ENCODE measurements around the gene FGF18. TPM values are rescaled to one million over a fixed set of nuclear protein-coding genes. Genes with fewer than 3 reads are reported as not detected.

Gene FGF18
- total RNA-seq, 1 donor from 2014 or later, result 0.13 TPM

GRCh38 chr5:171482434-171482730 is 62.9 kb downstream of the FGF18 start:
- H3K36me3 Mint-ChIP-seq (ENCODE audit: low read depth, unreplicated experiment), result no peaks in the 10 kb centered on the region
- no peak overlapping the region for H3K27ac Mint-ChIP-seq (ENCODE audit: unreplicated experiment)
- H3K27me3 Mint-ChIP-seq (ENCODE audit: unreplicated experiment), result peaks cover 6% of the 10 kb centered on the region
- no peak for DNase-seq (ENCODE audit: low spot score)
- no peaks in the 10 kb centered on the region for H3K9me3 Mint-ChIP-seq (ENCODE audit: unreplicated experiment)
- peaks cover 5% of the 10 kb centered on the region for H3K4me1 Mint-ChIP-seq (ENCODE audit: unreplicated experiment)
- TF ChIP-seq CTCF (IDR thresholded peaks at IDR 0.05; ENCODE audit: unreplicated experiment), result no peak
- H3K4me3 Mint-ChIP-seq (ENCODE audit: unreplicated experiment), result no peak overlapping the region

DNA sequence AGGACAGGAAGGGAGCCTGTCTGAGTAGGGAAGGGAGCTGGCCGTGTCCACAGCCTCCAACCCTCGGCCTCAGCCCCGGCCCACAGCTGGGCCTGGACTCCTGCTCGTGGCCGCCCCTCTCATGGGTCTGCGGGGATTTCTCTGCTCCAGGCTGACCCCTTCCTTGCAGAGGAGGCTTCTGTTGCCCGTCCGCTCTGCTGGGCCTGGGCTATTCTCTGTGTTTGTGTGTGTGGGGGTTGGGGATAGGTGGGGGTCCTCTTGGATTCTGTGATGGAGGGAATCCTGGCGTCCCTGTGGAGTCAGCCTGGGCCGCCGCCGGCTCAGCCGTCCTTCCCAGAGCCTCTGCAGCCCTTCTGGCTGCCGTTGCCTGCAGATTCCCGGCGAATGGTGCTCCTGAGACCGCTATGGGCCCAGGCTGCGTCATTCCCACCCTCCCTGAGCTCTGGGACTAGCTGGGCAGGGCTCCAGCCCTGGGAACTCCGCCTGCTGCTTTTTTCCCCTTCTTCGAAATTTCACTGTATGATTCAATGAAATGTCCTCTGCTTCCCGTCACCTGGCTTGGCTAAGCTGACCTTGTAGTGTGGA is 64.2 kb downstream of the FGF18 start:
- TF ChIP-seq CTCF (IDR thresholded peaks at IDR 0.05; ENCODE audit: unreplicated experiment), result no peak
- DNase-seq (ENCODE audit: low spot score), result no peak
- Mint-ChIP-seq H3K27me3 (ENCODE audit: unreplicated experiment) (peaks cover 7% of the 10 kb centered on the region), H3K36me3 (ENCODE audit: low read depth, unreplicated experiment) (no peaks in the 10 kb centered on the region), H3K27ac (ENCODE audit: unreplicated experiment) (no peak overlapping the region), H3K9me3 (ENCODE audit: unreplicated experiment) (no peaks in the 10 kb centered on the region), H3K4me1 (ENCODE audit: unreplicated experiment) (peaks cover 5% of the 10 kb centered on the region), H3K4me3 (ENCODE audit: unreplicated experiment) (no peak overlapping the region)

- H3K4me3 Mint-ChIP-seq (ENCODE audit: unreplicated experiment), result no peak overlapping the region
- H3K27me3 Mint-ChIP-seq (ENCODE audit: unreplicated experiment), result peaks cover 7% of the 10 kb centered on the region
- peak; percentile 40 for DNase-seq (ENCODE audit: low spot score)
- no peaks in the 10 kb centered on the region for H3K9me3 Mint-ChIP-seq (ENCODE audit: unreplicated experiment)
- no peaks in the 10 kb centered on the region for H3K36me3 Mint-ChIP-seq (ENCODE audit: low read depth, unreplicated experiment)
- peaks cover 5% of the 10 kb centered on the region for H3K4me1 Mint-ChIP-seq (ENCODE audit: unreplicated experiment)
- TF ChIP-seq CTCF (IDR thresholded peaks at IDR 0.05; ENCODE audit: unreplicated experiment), result peak; percentile 78
- H3K27ac Mint-ChIP-seq (ENCODE audit: unreplicated experiment), result no peak overlapping the region
Observed at GRCh38 chr5:171484460-171484899, 65.0 kb downstream of the FGF18 start.

- no peaks in the 10 kb centered on the region for H3K36me3 Mint-ChIP-seq (ENCODE audit: low read depth, unreplicated experiment)
- DNase-seq (ENCODE audit: low spot score), result no peak
- no peak overlapping the region for H3K27ac Mint-ChIP-seq (ENCODE audit: unreplicated experiment)
- no peaks in the 10 kb centered on the region for H3K4me1 Mint-ChIP-seq (ENCODE audit: unreplicated experiment)
- H3K4me3 Mint-ChIP-seq (ENCODE audit: unreplicated experiment), result no peak overlapping the region
- peaks cover 7% of the 10 kb centered on the region for H3K27me3 Mint-ChIP-seq (ENCODE audit: unreplicated experiment)
- TF ChIP-seq CTCF (IDR thresholded peaks at IDR 0.05; ENCODE audit: unreplicated experiment), result no peak
- H3K9me3 Mint-ChIP-seq (ENCODE audit: unreplicated experiment), result no peaks in the 10 kb centered on the region
Observed at GRCh38 chr5:171485668-171486067, 66.2 kb downstream of the FGF18 start.

GRCh38 chr5:171486613-171487012 is 67.2 kb downstream of the FGF18 start:
- no peak overlapping the region for H3K27ac Mint-ChIP-seq (ENCODE audit: unreplicated experiment)
- H3K4me1 Mint-ChIP-seq (ENCODE audit: unreplicated experiment), result no peaks in the 10 kb centered on the region
- no peak for DNase-seq (ENCODE audit: low spot score)
- H3K27me3 Mint-ChIP-seq (ENCODE audit: unreplicated experiment), result peaks cover 7% of the 10 kb centered on the region
- no peak overlapping the region for H3K4me3 Mint-ChIP-seq (ENCODE audit: unreplicated experiment)
- no peak for TF ChIP-seq CTCF (IDR thresholded peaks at IDR 0.05; ENCODE audit: unreplicated experiment)
- no peaks in the 10 kb centered on the region for H3K9me3 Mint-ChIP-seq (ENCODE audit: unreplicated experiment)
- no peaks in the 10 kb centered on the region for H3K36me3 Mint-ChIP-seq (ENCODE audit: low read depth, unreplicated experiment)

Data from endothelial cell (in vitro differentiated cells).